GM19372 (cell line): ENCODE measurements around the gene TMIGD3.
A peak's percentile ranks its signal among the peaks of the same experiment; 100 is the strongest.

Source experiments
- ATAC-seq: cut with Tn5 transposase; IDR thresholded peaks from one replicate; pipeline ENCODE4 v1.9.1; 2021; ENCODE audit warnings: mild to moderate bottlenecking, low read depth, moderate library complexity; ENCODE audit not compliant: unreplicated experiment

Gene TMIGD3

GRCh38 chr1:111509997-111510375, 6.6 kb upstream of the TMIGD3 start:
- no peak for ATAC-seq

GRCh38 chr1:111507411-111508201, 4.2 kb upstream of the TMIGD3 start:
- peak; percentile 42 for ATAC-seq

GRCh38 chr1:111506561-111506960, 3.1 kb upstream of the TMIGD3 start:
- ATAC-seq = no peak

- ATAC-seq = no peak
Measured at GRCh38 chr1:111505641-111506119, 2.2 kb upstream of the TMIGD3 start.

GRCh38 chr1:111504097-111504496, 664 bp upstream of the TMIGD3 start:
- no peak for ATAC-seq

- no peak for ATAC-seq
Measured at GRCh38 chr1:111501645-111502044, 1.8 kb downstream of the TMIGD3 start.

GRCh38 chr1:111499026-111499785, 4.2 kb downstream of the TMIGD3 start:
- ATAC-seq = no peak

GRCh38 chr1:111497592-111497991, 5.8 kb downstream of the TMIGD3 start:
- ATAC-seq = no peak

- ATAC-seq = no peak
Measured at GRCh38 chr1:111496398-111496797, 7.0 kb downstream of the TMIGD3 start.

GRCh38 chr1:111491070-111491469, 12.4 kb downstream of the TMIGD3 start:
- ATAC-seq = no peak

GRCh38 chr1:111490220-111490619, 13.2 kb downstream of the TMIGD3 start:
- ATAC-seq = no peak

- ATAC-seq = no peak
Measured at GRCh38 chr1:111489604-111490003, 13.8 kb downstream of the TMIGD3 start.

GRCh38 chr1:111488669-111489068, 14.8 kb downstream of the TMIGD3 start:
- no peak for ATAC-seq

- ATAC-seq = no peak
Measured at GRCh38 chr1:111487133-111487532, 16.3 kb downstream of the TMIGD3 start.

GRCh38 chr1:111486431-111486830, 17.0 kb downstream of the TMIGD3 start:
- no peak for ATAC-seq

GRCh38 chr1:111484391-111485026, 18.9 kb downstream of the TMIGD3 start:
- ATAC-seq = no peak

- ATAC-seq = no peak
Measured at GRCh38 chr1:111483876-111484275, 19.6 kb downstream of the TMIGD3 start.

- no peak for ATAC-seq
Measured at GRCh38 chr1:111483166-111483565, 20.3 kb downstream of the TMIGD3 start.

- no peak for ATAC-seq
Measured at GRCh38 chr1:111481387-111482221, 21.8 kb downstream of the TMIGD3 start.

GRCh38 chr1:111480674-111481073, 22.8 kb downstream of the TMIGD3 start:
- ATAC-seq = no peak
